Endothelial cell of hepatic sinusoid (primary cell): ENCODE results near the gene DNAH17.

Source experiments
- in situ Hi-C: cut with HindIII; loops from 2 replicates; pipeline ENCODE4 v1.10.0; 2017; ENCODE audit warnings: low sequenced_read_pairs

Gene DNAH17

DNA sequence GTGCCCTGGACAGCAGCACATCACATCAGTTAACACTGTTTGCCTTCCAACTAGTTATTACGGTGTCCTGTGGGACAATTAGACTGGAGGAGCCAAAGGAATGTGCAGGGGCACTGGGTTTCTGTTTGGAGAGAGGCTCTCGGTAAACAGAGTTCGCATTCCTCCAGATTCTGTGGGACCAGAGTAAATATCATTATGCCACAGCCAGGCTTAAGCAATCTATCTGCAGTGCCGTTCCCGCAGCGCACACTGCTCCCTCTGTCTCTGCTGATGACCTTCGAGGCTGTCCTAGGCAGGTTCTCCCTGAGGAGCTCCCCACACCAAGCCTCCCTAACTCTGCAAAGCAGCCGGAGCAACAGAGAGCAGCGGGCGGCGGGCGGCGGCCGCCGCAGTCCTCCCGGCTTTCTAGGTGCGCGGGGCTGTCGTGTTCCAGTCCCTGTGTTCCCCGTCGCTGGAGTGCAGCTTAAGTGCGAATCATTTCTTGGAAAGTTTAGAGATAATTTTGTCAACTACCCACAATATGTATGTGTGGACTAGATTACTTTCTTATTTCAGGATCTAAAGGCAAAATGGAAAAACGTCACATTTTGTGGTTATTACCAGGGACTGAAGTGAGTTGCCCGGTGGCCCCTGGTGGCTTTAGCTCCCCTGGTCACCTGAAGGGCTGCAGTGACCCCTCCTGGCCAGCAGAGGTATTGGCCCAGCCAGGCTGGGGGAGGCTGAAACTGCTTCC is 155.5 kb downstream of the DNAH17 start:
- in situ Hi-C loops = no loop called here

DNA sequence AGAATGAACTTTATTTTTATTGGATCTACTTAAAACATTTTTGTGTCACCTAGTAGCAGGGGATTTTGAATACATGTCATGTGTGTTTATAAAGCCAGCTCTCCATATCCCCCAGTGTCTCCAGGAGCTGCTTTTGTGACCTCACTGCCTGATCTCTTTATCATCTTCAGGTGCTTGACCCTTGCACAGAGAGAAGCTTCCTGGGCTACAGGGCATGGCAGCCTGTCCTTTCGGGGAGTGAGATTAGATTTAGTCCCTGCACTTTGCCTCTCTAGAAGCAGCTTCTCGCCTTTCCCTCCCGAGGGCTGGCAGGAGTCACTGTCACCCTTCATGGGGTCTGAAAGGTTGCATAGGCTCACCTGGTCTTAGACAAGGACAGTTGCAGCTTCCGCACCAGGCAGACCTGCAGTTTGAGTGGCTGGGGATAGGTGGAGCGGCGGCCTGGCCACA is 156.1 kb downstream of the DNAH17 start:
- in situ Hi-C loops = no loop called here

DNA sequence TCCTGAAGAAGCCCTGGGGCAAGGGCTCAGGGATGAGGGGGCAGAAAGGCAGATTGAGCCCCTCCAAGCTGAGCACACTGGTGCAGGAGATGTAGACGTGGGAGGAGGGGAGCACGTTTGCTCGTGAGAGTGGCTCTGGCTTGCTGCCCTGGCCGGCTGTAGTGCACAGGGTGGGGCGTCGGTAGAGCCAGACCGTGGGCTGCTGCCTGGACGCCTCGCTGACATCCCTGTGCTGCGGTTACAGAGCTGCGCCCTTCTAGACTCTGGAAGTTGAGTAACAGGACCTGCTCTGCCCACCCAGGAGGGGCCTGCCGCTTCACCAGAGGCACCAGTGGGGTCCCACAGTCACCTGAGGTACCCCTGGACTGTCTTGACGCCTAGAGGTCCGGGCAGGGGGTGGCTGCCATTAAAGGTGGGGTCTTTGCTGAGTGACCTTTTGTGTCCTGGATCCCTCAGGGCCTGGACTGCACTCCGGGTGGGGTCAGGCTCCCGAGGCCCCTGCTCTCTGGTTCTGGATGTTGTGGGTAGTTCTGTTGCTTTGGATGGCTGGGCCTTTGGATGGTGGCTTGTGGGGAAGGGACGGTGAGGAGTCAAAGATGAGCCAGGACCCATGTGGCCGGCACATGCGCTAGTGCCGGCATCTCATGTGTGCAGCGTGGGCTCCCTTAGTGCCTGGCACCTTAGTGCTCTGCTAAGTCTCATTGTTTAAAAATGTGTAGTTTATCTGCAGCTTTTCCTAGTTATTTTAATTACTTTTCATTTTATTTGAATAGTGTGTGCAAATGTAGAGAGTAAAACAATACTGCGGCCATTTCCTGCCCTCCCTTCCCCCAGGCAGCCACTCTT is 157.0 kb downstream of the DNAH17 start:
- in situ Hi-C loops = loop anchor here (5.0 kb wide), 2 partner anchors 58 to 93 kb away; partner anchors contain the start of gene SOCS3

DNA sequence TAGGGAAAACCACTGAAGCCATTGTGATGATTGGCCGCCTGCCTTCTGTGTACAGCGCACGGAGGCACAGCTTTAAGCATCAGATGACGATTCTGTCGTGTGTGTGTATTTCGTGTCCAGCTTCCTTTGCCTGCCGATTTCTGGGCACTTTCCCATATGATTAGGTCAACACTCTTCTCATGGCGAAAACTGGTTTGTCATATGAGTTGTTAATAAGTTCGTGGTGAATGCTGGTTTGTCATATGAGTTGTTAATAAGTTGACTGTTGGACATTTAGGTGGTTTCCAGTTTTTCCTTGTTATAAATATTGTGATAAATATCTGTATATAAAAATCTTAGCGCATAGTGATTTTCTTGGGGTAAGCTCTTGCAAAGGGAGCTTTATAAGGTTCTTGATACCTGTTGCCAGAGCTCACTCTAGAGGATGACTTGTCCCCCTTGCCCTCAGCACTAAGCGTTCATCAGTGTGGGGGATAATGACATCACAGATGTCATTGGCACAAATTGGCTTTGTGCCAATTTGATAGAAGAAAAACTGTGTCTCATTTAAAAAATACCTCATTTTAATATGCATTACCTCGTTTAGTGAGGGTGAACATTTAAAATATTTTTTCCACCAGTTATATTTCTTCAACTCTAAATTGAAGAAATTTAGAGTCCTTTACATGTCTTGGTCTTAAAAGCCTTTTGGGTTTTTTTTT is 158.7 kb downstream of the DNAH17 start:
- in situ Hi-C loops = loop anchor here (5.0 kb wide), 2 partner anchors 56 to 91 kb away; partner anchors contain the start of gene SOCS3

DNA sequence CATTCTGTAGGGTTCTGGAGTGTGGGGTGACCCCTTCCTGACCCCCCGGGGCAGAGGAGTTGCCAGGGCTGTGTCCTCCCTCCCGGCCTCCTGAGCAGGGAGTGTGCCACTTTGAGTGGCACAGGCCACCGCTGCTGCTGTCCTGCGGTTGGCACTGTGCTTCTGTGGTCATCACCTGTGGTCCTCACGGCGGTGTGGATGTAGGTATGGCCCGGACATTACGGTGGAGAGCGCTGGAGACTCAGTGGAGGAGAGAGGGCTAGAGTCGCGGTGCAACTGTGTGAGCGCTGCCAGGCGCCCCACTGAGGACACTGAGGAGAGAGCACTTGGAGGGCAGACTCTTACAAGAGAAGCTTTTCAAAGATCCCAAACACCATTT is 159.7 kb downstream of the DNAH17 start:
- in situ Hi-C loops = loop anchor here (5.0 kb wide), 2 partner anchors 55 to 90 kb away; partner anchors contain the start of gene SOCS3

DNA sequence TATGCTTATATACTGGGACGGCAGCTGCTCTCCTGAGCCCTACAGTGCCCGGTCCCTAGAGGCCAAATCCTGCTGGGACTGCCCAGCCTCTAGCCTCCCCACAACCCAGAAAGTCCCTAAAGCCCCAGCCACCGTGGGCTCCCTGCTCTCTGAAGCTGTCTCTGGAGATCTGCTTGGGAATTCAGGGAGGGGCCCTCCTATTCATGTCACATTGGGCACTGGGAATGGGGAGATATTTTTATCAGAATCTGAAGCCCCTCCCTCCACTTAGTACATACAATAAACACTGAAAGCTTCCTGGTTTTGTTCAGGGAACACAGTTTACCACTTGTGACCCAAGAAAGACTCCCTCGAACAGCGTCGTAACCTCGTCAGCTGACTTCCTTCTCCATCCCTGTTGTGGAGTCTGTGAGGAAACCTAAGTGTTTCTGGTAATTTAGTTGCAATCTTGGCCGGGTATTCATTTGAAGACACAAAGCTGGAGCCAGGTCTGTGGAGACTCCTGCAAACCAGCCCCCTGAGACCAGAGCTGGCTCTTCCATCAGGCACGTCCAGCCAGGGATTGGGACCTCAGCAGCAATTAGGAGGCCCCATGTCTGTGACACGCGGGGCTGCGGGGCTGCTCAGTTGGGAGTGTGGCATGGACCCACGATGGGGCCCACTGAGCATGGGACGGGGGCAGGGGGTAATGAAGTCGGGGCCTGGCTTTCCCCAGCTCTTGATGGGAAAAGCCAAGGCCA is 160.2 kb downstream of the DNAH17 start:
- in situ Hi-C loops = loop anchor here (5.0 kb wide), 2 partner anchors 55 to 90 kb away; partner anchors contain the start of gene SOCS3

DNA sequence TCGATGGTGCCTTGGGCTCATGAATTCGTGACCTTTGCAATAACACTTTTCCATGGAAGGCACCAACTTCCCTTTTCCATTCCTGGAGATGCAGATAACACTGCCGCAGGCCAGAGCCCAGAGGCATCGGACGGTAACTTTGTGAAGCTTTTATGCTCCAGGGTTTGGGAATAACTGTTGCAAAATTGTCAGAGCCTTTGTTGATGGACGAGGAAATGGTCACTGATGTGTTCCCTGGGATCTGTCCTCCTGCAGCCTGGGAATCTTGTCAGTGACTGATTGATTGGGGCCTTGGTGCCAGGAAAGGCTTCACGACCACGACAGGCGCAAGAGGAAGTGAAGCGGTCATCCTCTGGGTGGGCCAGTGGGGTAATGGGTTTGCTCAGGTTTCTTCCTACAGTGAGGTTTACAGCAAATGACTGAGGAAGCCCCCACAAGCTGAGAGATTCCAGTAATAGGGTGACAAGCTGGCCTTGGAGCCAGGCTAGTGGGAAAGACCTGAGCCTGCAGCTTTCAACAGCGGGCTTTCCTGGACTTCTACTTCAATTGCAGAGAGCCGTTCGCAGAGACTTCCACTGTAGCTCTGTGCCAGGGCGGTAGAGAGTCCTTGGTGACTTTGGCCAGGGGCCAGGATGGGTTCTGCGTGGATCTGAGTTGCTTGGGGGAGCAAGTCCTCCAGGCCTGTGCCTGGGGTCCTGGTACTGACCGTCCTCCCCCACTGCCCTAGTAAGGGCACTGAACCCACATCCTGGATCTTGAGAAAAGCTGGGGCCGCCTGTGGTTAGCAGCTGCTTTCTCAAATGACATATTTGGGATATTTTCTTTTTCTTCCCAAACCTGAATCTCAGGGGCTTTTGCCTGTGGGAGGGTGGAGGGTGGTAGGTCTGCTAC is 161.1 kb downstream of the DNAH17 start:
- in situ Hi-C loops = loop anchor here (5.0 kb wide), 2 partner anchors 54 to 89 kb away; partner anchors contain the start of gene SOCS3

DNA sequence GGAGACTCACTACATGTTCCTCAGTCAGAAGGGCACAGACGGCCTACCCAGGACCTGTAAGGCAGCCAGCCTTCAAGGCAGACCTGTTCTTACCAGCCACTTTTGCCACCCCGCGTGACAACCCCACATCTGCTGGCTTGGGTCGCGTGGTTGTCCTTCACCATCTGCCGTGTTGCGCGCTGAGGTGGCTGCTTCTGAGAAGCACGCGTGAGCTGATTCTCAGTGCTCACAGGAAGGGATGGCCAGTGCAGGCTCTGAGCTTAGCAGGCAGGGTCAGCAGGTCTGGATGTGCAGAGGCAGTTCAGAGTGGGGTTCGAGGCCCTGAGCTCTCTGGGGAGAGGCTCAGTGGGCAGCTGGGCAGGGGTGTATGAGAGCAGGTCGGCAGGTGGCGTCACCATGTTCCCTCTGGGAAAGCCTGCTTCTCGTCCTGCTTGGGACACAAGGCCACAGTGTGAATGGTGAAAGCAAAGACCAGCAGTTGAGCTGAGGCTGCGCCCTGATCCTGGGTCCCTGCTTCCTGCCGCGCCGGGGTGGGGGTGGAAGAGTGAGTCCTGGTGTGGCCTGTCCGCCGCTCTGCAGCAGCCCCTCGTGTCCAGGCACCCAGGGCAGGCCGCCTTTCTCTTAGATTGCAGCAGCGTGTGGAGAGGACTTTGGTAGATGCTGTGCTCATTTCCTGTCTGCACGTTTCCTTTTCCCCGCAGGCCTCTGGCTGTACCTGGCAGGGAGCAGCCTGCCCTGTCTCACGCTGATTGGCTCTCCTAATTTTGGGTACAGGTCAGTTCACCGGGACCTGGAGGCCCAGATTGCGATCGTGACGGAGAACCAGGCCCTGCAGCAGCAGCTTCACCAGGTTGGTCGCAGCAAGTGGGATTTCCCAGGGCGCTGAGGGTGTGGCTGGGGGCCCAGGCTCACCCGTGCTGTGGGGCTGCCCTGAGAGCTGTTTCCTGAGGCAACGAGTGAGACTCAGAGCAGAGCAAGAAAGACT is 162.7 kb downstream of the DNAH17 start:
- in situ Hi-C loops = loop anchor here (5.0 kb wide), 2 partner anchors 52 to 87 kb away; partner anchors contain the start of gene SOCS3

DNA sequence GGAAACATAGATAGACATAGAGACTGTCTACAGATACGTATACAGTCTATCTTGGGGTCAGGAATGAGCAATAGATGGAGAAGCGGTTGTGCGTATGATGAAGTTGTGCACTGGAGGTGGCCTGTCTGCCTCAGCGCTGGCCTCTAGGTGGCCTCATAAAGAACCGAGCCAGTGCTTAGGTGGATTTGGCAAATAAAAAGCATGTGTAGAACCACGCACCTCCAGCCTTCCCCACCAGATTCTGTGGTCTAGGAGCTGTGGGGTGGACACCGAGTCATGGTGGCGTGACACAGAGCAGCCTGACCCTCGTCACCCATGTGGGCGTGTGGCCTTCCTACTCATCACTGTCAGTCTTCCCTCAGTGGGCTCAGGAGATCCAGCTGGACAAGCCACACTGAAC is 164.8 kb downstream of the DNAH17 start:
- in situ Hi-C loops = no loop called here

DNA sequence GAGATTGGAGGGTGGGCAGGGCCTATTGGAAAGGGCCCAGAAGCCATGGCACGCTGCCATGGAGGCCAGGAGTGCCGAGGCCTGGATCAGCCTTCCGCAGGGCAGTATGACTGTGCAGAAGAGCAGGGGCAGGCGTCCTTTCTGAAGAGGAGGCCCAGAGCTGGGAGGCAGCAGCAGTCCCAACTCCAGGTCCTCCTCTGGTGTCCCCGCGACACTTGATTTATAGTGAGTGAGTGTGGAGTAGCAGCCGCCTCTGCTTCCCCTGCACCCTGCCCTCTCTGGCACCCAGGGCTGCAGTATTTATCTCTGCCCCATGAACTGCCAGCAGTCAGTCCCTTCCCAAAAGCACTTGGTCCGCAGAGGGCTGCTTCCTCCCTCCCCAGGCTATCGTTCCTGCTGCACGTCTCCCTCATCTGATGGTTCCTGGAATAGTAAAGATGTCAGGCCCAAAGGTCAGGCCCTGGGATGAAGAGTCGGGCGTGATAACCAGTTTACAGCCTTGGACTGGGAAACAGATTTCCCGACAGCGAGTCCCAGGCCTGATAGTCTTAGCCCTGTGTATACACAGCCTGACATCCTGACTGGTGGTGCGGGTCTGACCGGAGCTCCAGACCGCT is 165.8 kb downstream of the DNAH17 start:
- in situ Hi-C loops = no loop called here

DNA sequence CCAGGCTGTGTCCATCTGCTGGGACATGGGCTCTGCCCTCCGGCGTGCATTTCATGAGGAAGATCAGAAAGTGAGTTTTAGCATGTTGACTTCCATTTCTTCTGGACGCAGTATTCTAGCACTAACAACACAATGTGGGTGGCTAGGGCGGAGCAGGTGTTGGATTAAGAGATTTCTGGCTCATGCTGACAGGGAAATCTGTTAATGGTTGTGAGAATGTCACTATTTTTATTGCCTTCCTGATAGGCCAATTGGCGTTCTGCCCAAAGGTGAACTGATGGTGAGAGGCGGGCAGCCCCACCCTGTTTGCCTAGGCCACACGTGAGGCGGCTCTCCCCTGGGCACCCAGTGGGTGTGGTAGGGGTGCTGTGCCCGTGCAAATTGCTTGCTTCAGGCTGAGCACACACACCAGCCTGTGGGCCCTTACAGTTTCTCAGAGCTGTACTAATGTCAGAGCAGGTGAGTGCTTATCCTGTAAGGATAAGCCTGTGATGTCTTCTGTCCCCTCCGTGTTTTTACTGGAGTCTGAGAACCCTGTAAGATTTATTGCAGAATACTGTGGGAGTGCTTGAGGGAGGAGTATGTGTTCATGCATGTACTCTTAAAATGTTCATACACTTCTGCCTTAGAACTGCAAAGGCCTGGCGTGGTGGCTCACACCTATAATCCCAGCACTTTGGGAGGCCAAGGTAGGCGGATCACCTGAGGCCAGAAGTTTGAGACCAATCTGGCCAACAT is 167.8 kb downstream of the DNAH17 start:
- in situ Hi-C loops = no loop called here

DNA sequence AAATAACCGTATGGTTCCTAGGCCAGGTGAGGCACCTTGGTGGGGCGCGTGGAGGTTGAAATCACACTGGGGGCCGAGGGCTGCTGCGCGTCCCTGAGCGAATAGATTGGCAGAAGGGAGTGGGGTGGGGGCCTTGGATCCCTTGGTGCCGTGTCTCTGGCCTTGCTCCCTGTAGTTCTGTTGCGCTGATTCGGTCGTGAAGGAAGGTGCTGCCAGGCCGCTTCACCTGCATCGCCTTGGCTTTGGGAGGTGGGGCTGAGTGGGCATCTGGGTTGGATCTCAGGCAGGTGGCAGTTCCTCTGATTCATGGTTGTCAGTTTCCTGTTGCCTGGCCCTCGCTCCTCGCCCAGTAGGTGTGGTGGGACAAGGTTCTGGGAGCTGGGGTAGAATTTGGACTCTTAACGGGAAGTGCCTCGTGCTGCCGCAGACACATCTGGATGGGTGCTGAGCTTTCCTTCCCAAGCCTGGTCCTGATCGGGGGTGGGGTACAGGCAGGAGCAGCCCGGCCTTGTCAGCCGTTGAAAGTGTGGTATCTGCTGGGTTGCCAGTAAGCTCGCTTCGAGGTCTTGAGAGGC is 168.6 kb downstream of the DNAH17 start:
- in situ Hi-C loops = no loop called here

DNA sequence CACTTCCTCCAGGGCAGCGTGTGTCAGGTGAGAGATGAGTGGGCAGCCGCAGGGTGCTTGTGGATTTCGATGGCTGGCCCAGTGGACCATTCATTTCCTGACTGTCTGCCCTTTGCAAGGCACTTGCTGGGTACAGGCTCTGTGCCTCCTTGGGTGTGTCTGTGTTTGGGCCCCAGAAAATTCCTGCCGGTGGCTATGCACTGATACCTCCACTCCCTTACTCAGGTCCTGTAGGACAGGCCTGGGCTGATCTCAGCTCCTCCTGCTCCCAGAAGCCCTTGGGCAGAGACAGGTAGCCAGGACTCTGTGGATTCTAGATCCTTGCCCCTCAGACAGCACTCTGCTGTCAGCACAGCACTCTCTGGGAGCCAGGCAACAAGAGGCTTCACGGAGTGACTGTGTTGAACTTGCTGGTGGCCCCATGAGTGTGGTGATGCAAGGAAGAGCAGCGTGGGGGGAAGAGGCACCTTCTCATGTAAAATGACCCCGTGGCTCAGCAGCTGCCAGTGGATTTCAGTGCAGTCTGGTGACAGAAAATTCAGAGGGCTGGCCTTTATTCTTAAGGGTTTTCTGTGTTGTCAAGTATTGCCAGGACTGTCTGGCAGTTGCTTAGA is 169.7 kb downstream of the DNAH17 start:
- in situ Hi-C loops = no loop called here

DNA sequence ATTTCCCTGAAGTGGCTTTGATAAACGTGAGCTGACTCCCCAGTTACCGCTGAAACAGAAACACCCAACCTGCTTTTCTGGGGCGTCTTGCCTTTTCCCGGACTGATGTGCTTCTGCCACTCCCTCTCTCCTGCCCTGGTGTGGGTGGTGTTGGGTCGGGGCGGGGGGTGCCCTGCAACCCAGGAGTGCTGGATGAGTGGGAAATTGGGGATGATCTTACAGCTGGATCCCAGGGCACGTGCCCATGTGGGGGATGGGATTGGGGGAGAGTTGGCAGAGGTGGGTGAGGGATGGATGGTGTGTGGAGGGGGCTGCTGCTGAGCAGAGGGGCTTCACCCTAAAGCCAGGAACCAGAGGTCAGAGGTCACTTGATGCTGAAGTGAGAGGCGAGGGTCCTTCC is 170.3 kb downstream of the DNAH17 start:
- in situ Hi-C loops = no loop called here

DNA sequence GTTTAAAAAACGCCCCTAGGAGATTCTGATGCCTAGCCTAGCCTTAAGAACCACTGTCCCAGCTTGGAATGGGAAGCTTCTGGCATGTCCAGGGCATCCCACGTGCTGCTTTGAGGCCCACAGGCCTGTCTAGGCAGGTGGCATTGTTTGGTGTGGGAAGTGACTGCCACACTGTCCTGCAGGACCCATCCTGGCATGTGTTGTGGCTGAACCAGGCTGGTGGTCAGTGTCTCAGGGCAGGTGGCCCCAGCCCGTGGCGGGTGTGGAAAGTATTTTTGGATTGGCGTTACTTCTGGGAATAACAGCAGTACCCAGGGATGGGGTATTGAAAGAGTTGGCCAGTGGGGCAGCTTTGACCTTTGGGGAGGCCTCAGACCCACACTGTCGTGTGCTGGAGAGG is 170.8 kb downstream of the DNAH17 start:
- in situ Hi-C loops = no loop called here

DNA sequence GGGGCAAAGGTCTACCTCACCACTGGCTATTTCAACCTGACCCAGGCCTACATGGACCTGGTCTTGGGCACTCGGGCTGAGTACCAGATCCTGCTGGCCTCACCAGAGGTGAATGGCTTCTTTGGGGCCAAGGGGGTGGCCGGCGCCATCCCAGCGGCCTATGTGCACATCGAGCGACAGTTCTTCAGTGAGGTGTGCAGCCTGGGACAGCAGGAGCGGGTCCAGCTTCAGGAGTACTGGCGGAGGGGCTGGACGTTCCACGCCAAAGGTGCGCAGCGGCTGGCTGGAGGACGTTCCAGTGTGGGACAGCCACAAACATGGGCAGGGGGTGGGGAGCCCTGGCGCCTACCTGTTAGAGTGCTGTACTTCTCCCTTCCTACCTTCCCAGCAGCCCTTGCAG is 173.4 kb downstream of the DNAH17 start:
- in situ Hi-C loops = no loop called here
